K562 (cell line): ENCODE measurements around the gene ZNF280D.

Experiments
- DPF2 ChIP-seq: fragments of 450-650 bp; IDR thresholded peaks from 2 replicates; pipeline ENCODE4 v1.6.1; 2016
- ESRRB ChIP-seq: fragments of 250-450 bp; sonication (Bioruptor Pico); IDR thresholded peaks from 2 replicates; pipeline ENCODE4 v1.5.0; 2020; ENCODE audit warnings: mild to moderate bottlenecking, moderate library complexity, borderline replicate concordance
- EZH2 ChIP-seq: IDR thresholded peaks from 2 replicates; pipeline ENCODE4 v1.6.1; 2012; ENCODE audit warnings: low read depth, mild to moderate bottlenecking, inconsistent platforms, low read length, borderline replicate concordance
- MAFF ChIP-seq: IDR thresholded peaks from 2 replicates; pipeline ENCODE4 v1.6.1; 2012; ENCODE audit warnings: low read length, improper control_type of control experiment
- NBN ChIP-seq: fragments of 450-650 bp; IDR thresholded peaks from 2 replicates; pipeline ENCODE4 v1.6.1; 2016; ENCODE audit warnings: low read depth, mild to moderate bottlenecking
- NCOR1 ChIP-seq: fragments of 450-650 bp; IDR thresholded peaks from 2 replicates; pipeline ENCODE4 v1.6.1; 2016; ENCODE audit warnings: mild to moderate bottlenecking, moderate library complexity
- NFRKB ChIP-seq: fragments of 450-650 bp; IDR thresholded peaks from 2 replicates; pipeline ENCODE4 v1.6.1; 2016; ENCODE audit warnings: low read depth
- RAD21 ChIP-seq, 2 experiments: fragments of 250-450 bp in 1 of 2; fragments of 450-650 bp in 1 of 2; sonication (Bioruptor Pico) in 1 of 2; formaldehyde crosslinking in 1 of 2; IDR thresholded peaks in 1 of 2; conservative IDR thresholded peaks in 1 of 2; 2 replicates each; pipeline versions ENCODE4 v1.4.0 to v1.8.0; 2020 to 2022; ENCODE audit warnings: mild to moderate bottlenecking in 2 of 2, moderate library complexity in 1 of 2
- ZNF24 ChIP-seq: fragments of 450-650 bp; IDR thresholded peaks from 2 replicates; pipeline ENCODE4 v1.6.1; 2016
- TF ChIP-seq, protein P1 (sequence below): sonication (generic); formaldehyde crosslinking; IDR thresholded peaks from 2 replicates; pipeline ENCODE4 v1.8.0; 2022; ENCODE audit warnings: missing genetic modification reagents, mild to moderate bottlenecking, borderline replicate concordance
- TF ChIP-seq, protein P2 (sequence below): sonication (generic); formaldehyde crosslinking; IDR thresholded peaks from 2 replicates; pipeline ENCODE4 v1.5.0; 2020; ENCODE audit warnings: missing genetic modification reagents
- TF ChIP-seq, protein P3 (sequence below), 3 experiments: IDR thresholded peaks in 2 of 3; conservative IDR thresholded peaks in 1 of 3; 2 replicates each; pipeline ENCODE4 v1.5.1; 2011 to 2012; ENCODE audit warnings: low read length in 3 of 3, mild to moderate bottlenecking in 3 of 3, control low read depth in 2 of 3, improper control_type of control experiment in 1 of 3, inconsistent platforms in 1 of 3, low read depth in 1 of 3, mixed read lengths in 1 of 3, moderate library complexity in 1 of 3; ENCODE audit not compliant: insufficient read depth in 2 of 3
- TF ChIP-seq, protein P4 (sequence below): fragments of 450-650 bp; formaldehyde crosslinking; IDR thresholded peaks from 2 replicates; pipeline ENCODE4 v1.4.0; 2020; ENCODE audit warnings: mild to moderate bottlenecking, mixed read lengths

DNA sequence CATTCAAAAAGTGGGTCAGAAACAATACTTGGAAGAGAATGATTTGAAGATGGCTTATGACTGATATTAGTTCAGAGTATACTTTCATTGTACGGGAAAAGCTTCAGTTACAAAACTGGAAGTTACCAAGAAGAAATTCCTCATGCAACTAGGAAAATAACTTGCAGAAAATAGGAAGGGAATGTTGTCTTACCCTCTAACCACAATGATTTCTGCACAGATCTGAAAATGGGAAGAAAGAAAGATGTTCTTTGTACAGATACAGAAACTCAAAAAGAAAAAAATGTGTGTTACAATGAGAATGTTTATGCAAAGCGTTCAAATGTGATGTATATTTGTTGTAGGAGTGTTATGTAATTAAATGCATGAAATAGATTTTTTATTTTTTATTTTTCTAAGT lies 3.7 kb downstream of the ZNF280D start:
- TF ChIP-seq NFRKB (no peak), EZH2 (no peak), ZNF24 (no peak), NBN (no peak), NCOR1 (no peak), DPF2 (no peak), ESRRB (no peak), RAD21 (CRISPR knock-in tag; conservative IDR thresholded peaks at IDR 0.05 in 1 of 2, IDR thresholded peaks at IDR 0.05 in 1 of 2) (no peak), MAFF (no peak)
- TF ChIP-seq, protein P1, sequence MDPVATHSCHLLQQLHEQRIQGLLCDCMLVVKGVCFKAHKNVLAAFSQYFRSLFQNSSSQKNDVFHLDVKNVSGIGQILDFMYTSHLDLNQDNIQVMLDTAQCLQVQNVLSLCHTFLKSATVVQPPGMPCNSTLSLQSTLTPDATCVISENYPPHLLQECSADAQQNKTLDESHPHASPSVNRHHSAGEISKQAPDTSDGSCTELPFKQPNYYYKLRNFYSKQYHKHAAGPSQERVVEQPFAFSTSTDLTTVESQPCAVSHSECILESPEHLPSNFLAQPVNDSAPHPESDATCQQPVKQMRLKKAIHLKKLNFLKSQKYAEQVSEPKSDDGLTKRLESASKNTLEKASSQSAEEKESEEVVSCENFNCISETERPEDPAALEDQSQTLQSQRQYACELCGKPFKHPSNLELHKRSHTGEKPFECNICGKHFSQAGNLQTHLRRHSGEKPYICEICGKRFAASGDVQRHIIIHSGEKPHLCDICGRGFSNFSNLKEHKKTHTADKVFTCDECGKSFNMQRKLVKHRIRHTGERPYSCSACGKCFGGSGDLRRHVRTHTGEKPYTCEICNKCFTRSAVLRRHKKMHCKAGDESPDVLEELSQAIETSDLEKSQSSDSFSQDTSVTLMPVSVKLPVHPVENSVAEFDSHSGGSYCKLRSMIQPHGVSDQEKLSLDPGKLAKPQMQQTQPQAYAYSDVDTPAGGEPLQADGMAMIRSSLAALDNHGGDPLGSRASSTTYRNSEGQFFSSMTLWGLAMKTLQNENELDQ, result no peak
- TF ChIP-seq, protein P2, sequence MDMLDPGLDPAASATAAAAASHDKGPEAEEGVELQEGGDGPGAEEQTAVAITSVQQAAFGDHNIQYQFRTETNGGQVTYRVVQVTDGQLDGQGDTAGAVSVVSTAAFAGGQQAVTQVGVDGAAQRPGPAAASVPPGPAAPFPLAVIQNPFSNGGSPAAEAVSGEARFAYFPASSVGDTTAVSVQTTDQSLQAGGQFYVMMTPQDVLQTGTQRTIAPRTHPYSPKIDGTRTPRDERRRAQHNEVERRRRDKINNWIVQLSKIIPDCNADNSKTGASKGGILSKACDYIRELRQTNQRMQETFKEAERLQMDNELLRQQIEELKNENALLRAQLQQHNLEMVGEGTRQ, result no peak
- TF ChIP-seq, protein P3, sequence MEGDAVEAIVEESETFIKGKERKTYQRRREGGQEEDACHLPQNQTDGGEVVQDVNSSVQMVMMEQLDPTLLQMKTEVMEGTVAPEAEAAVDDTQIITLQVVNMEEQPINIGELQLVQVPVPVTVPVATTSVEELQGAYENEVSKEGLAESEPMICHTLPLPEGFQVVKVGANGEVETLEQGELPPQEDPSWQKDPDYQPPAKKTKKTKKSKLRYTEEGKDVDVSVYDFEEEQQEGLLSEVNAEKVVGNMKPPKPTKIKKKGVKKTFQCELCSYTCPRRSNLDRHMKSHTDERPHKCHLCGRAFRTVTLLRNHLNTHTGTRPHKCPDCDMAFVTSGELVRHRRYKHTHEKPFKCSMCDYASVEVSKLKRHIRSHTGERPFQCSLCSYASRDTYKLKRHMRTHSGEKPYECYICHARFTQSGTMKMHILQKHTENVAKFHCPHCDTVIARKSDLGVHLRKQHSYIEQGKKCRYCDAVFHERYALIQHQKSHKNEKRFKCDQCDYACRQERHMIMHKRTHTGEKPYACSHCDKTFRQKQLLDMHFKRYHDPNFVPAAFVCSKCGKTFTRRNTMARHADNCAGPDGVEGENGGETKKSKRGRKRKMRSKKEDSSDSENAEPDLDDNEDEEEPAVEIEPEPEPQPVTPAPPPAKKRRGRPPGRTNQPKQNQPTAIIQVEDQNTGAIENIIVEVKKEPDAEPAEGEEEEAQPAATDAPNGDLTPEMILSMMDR (IDR thresholded peaks at IDR 0.05 in 2 of 3, conservative IDR thresholded peaks at IDR 0.05 in 1 of 3; ENCODE audit: insufficient read depth in 2 of 3, low read depth in 1 of 3, low read length in 3 of 3), result no peak
- TF ChIP-seq, protein P4, sequence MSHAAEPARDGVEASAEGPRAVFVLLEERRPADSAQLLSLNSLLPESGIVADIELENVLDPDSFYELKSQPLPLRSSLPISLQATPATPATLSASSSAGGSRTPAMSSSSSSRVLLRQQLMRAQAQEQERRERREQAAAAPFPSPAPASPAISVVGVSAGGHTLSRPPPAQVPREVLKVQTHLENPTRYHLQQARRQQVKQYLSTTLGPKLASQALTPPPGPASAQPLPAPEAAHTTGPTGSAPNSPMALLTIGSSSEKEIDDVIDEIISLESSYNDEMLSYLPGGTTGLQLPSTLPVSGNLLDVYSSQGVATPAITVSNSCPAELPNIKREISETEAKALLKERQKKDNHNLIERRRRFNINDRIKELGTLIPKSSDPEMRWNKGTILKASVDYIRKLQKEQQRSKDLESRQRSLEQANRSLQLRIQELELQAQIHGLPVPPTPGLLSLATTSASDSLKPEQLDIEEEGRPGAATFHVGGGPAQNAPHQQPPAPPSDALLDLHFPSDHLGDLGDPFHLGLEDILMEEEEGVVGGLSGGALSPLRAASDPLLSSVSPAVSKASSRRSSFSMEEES (CRISPR knock-in tag), result no peak
